ENCODE results near the gene RNGTT. TPM values are rescaled to one million over a fixed set of nuclear protein-coding genes. Genes with fewer than 3 reads are reported as not detected.
A peak's percentile ranks its signal among the peaks of the same experiment; 100 is the strongest.

Gene RNGTT
- total RNA-seq: 11.4 TPM
- long read RNA-seq, full-length matches to known transcripts: 13 of 17 reads
- long read RNA-seq, partial matches to known transcripts: 0 of 17 reads
- long read RNA-seq, other reads (novel, unspliced or antisense): 4 of 17 reads

GRCh38 chr6:88963139-88964090, at the start of gene RNGTT:
TSS of gene RNGTT (minus strand) at chr6:88963618. CDS start at chr6:88963409, 209 bp downstream.
- intact Hi-C loops (cut with DNase I): no loop called here
- no peaks in the 10 kb centered on the region for H3K36me3 ChIP-seq
- TF ChIP-seq CTCF (IDR thresholded peaks at IDR 0.05): no peak
- peaks cover 22% of the 10 kb centered on the region for H3K4me1 ChIP-seq
- peak within 1 kb of the TSS; percentile 79 for H3K4me3 ChIP-seq
- H3K27ac ChIP-seq: peak within 1 kb of the TSS; percentile 85
- H3K9me3 ChIP-seq: peaks cover 11% of the 10 kb centered on the region
- H3K27me3 ChIP-seq (ENCODE audit: low read depth): no peaks in the 10 kb centered on the region
- ATAC-seq (peak; percentile 100), DNase-seq (peak; percentile 99)

GRCh38 chr6:89011436-89011835, 48.0 kb upstream of the RNGTT start:
- intact Hi-C loops (cut with DNase I): no loop called here
- no peaks in the 10 kb centered on the region for H3K9me3 ChIP-seq
- ATAC-seq (no peak), DNase-seq (no peak)
- TF ChIP-seq CTCF (IDR thresholded peaks at IDR 0.05): no peak
- H3K36me3 ChIP-seq: no peaks in the 10 kb centered on the region
- H3K27me3 ChIP-seq (ENCODE audit: low read depth): no peaks in the 10 kb centered on the region
- H3K4me3 ChIP-seq: no peak overlapping the region
- H3K4me1 ChIP-seq: peaks cover 15% of the 10 kb centered on the region
- H3K27ac ChIP-seq: no peak overlapping the region

- peaks cover 15% of the 10 kb centered on the region for H3K4me1 ChIP-seq
- no peaks in the 10 kb centered on the region for H3K36me3 ChIP-seq
- no peaks in the 10 kb centered on the region for H3K9me3 ChIP-seq
- H3K4me3 ChIP-seq: no peak overlapping the region
- intact Hi-C loops (cut with DNase I): no loop called here
- H3K27ac ChIP-seq: no peak overlapping the region
- DNase-seq (no peak), ATAC-seq (no peak)
- H3K27me3 ChIP-seq (ENCODE audit: low read depth): no peaks in the 10 kb centered on the region
- TF ChIP-seq CTCF (IDR thresholded peaks at IDR 0.05): no peak
These were observed 47.4 kb upstream of the RNGTT start for GRCh38 chr6:89010825-89011224.

- ATAC-seq (peak in 1 of 2 donors; percentile 47), DNase-seq (no peak)
- Histone ChIP-seq H3K4me1 (peaks cover 15% of the 10 kb centered on the region), H3K9me3 (no peaks in the 10 kb centered on the region), H3K4me3 (no peak overlapping the region), H3K27ac (no peak overlapping the region), H3K27me3 (ENCODE audit: low read depth) (no peaks in the 10 kb centered on the region), H3K36me3 (no peaks in the 10 kb centered on the region)
- no peak for TF ChIP-seq CTCF (IDR thresholded peaks at IDR 0.05)
- intact Hi-C loops (cut with DNase I): no loop called here
These were observed 46.2 kb upstream of the RNGTT start for GRCh38 chr6:89009624-89010059.

- intact Hi-C loops (cut with DNase I): no loop called here
- Histone ChIP-seq H3K9me3 (no peaks in the 10 kb centered on the region), H3K4me3 (no peak overlapping the region), H3K36me3 (no peaks in the 10 kb centered on the region), H3K27me3 (ENCODE audit: low read depth) (no peaks in the 10 kb centered on the region), H3K27ac (no peak overlapping the region), H3K4me1 (peaks cover 15% of the 10 kb centered on the region)
- ATAC-seq (no peak), DNase-seq (no peak)
- TF ChIP-seq CTCF (IDR thresholded peaks at IDR 0.05): no peak
These were observed 45.5 kb upstream of the RNGTT start for GRCh38 chr6:89008815-89009374.
